Measurements from ENCODE around the gene GCSH. TPM values are rescaled to one million over a fixed set of nuclear protein-coding genes. Genes with fewer than 3 reads are reported as not detected.

GCSH gene
- total RNA-seq, result 10.4 and 13.5 TPM in 2 replicates

DNA sequence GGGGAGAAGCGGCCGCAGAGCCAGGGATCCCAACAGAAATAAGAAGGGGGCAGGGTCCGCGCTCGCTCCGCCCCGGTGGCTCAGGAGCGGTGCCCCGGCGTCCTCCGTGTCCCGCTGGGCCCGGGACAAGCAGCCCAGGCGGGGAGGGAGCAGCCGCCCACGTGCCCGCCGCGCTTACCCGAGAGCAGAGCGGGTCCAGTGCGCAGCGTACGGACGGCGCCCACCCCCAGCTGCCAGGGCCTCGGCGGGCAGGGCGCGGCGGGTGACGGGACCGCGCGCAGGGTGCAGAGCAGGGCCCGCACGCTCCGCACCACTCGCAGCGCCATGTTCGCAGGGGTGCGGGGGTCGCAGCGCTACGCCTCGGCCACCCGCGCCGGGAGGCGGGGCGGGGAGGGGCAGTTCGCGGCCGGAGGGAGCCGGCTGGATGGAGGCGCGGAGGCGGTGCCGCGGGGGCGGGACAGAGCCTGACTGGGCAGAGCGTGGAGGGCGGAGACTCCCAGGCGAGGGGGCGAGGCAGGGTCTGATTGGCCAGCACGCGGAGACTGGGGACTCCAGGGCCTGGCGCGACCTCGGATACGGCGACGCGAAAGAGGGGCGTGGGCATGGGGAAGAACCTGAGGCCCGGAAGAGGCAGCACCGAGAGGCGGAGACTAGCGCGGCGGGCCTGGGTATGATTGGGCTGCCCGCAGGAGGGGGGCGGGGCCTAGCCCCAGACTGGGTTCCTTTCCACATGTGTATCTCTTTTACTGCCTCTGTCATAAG, at the start of gene GCSH:
Gene GCSH, minus strand, starts transcription at position 443 of the 762 bp plus-strand sequence. Its CDS starts 117 bp downstream, at position 326.

DNA sequence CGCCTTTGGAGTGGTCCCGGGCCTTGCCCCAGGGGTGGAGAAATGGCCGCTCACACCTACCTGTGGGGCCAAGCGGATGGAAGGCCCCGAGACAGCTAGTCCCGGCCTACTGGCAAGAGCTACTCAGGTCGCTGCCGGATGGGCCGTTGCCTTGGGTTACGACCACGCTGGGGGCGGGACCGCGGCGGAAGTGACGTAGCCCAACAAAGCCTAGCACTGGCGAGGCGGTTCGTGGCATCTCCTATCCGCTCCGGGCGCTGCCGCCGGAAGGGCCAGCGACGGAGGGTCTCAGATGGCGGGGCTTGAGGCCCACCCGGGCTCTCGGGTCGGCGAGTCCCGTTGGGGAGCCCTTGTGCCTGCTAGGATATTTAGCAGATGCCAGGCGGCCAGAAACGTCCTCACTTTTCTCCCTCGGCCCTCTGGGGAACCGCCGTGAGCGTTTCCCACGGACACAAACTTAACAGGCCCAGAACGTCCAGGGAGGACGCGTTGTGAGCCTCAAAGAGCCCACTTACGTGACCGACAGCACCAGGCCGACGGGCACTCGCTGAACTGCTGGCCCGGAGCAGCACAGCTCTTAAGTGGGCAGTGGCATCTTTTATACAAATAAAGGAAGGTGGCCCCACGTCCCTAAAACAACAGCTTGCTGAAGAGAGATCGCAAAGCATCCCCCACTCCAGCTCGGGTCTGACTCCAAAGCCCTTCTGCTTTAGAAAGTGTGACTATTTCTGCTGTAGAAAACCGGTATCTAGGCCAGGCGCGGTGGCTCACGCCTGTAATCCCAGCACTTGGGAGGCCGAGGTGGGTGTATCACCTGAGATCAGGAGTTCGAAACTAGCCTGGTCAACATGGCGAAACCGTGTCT, 18.9 kb downstream of the GCSH start, which contains the start of gene C16orf46:
Gene C16orf46, minus strand, starts transcription at position 163 of the 865 bp plus-strand sequence. CDS start 13,283 bp downstream, outside the sequence.

DNA sequence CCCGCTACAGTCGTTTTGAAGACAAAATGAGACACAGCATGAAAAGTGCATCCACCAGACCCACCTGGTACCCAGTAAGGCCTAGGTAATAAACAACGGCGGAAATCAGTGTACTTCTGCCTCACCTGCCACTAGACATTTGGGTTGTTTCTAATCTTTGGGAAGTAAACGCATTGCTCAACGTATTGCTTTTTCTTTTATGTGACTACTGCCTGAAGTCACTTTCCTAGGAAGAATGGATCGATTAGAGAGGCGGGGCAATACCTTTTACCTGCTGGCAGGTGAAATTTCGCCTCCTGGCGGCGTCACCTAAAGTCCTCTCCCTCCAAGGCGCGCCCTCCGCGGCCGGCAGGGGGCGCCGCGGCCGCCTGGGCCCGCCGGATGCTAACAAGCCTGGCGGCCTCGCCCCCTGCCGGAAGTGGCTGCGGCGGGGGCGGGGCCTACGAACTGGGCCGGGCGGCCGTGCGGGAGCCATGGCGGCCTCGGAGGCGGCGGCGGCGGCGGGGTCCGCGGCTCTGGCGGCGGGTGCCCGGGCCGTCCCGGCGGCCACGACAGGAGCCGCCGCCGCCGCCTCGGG, 60.7 kb downstream of the GCSH start, which contains the start of gene ATMIN:
Gene ATMIN, plus strand, starts transcription at position 445 of the 577 bp plus-strand sequence. Its CDS starts 29 bp downstream, at position 474.

Other genes with a start within 250 kb of the GCSH start
- gene CMC2, start 89.5 kb downstream of the GCSH start, total RNA-seq, result 48.2 and 55.0 TPM in 2 replicates
- 22.9 and 31.6 TPM in 2 replicates for gene CENPN, start 89.2 kb downstream of the GCSH start, total RNA-seq
- gene ATMIN, start 60.6 kb downstream of the GCSH start, total RNA-seq, result 22.9 and 23.2 TPM in 2 replicates
- gene C16orf46, start 19.2 kb downstream of the GCSH start, total RNA-seq, result 0.18 and 0.47 TPM in 2 replicates
- gene BCO1, start 142.3 kb upstream of the GCSH start, total RNA-seq, result 0.09 TPM in 1 of 2 replicates, not detected in the other
- 8.5 and 10.8 TPM in 2 replicates for gene GAN, start 218.6 kb upstream of the GCSH start, total RNA-seq